GM19324 (cell line): ENCODE measurements around the gene RPP40.

ENCODE experiments used
- ATAC-seq: cut with Tn5 transposase; IDR thresholded peaks from one replicate; pipeline ENCODE4 v1.9.1; 2021; ENCODE audit warnings: mild to moderate bottlenecking, moderate library complexity; ENCODE audit not compliant: unreplicated experiment, low FRiP score

The RPP40 gene

DNA sequence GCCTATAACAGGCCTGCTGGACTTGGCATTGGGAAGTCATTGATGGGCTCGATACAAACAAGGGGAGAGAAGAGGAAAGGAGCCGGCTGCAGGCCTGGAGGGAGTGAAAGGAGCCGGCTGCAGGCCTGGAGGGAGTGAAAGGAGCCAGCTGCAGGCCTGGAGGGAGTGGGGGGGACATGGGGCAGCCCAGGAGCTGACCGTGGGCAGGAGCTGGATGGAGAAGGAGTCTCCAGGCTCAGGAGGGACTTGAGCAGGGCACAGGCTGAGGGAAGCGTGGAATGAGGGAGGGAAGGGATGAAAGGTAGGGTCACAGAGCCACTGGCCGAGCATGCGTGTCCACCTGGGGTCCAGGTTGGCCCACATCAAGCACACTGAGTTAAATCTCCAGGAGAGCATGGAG, 32.0 kb downstream of the RPP40 start:
- no peak for ATAC-seq

DNA sequence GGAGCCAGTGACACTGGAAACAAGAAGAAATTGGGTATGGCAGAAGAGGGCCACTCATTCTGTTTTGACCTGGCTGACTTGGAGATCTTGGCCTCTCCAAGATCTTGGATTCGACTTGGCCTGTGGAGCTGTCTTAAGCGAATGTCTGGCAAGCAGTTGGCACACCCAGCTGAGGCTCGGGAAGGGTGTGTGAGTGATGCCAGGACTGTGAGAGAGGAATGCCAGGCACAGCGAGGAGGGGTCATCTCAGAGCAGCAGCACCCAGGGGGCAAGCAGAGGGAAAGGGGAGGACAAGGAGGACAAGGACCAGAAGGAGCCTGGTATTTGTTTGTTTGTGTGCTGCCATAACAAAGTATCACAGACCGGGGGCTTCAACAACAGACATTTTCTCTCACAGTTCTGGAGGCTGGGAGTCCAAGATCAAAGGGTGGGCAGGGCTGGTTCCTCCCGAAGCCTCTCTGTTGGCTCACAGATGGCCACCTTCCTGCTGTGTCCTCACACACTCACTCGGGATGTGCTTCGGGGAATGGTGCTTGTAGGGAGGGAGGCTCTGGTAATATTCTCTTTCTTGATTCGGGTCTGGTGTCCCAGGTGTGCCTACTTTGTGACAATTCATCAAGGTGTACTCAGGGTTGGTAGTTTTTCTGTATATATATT, 33.0 kb downstream of the RPP40 start:
- ATAC-seq = no peak

DNA sequence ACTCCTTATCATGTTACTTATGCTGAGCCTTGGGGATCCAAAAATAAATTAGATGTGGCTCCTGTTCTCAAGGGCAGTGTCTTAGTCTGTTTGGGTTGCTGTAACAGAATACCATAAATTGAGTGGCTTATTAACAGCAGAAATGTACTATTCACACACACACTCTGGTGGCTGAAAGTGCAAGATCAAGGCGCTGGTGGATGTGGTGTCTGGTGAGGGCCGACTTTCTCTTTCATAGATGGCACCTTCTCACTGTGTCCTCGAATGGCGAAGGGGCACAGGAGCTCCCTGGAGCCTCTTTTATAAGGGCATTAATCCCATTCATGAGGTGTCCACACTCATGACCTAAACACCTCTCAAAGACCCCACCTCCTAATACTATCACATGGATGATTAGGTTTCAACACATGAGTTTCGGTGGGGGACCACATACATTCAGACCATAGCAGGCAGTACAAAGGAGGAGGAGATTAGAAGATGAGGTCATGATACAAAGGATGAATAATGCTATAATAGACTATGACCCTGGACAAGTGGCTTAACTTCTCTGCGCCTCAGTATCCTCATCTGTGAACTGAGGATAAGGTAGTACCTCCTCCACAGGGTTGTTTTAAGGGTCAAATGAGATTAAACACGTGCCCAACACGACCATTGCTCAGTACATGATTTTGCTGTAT, 34.1 kb downstream of the RPP40 start:
- no peak for ATAC-seq

DNA sequence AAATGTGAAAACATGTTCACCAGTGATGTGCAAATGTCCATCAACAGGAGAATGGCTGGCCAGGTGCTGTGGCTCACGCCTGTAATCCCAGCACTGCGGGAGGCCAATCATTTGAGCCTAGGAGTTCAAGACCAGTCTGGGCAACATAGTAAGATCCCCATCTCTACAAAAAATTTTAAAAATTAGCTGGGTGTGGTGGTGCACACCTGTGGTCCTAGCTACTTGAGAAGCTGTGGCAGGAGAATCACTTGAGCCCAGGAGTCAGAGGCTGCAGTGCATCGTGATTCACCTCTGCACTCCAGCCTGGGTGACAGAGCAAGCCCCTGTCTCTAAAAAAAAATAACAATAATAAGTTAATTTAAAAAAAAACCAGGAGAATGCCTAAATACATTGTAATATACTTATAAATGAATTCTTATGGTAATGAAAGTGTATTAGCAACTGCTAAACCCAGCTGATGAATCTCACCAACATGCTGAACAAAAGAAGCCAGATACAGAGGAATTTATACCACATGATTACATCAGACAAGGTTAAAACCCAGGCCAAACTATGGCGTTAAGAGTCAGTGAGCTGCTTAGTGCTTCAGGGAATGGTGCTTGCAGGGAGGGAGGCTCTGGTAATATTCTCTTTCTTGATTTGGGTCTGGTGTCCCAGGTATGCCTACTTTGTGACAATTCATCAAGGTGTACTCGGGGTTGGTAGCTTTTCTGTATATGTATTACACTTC, 36.4 kb downstream of the RPP40 start:
- ATAC-seq = no peak

DNA sequence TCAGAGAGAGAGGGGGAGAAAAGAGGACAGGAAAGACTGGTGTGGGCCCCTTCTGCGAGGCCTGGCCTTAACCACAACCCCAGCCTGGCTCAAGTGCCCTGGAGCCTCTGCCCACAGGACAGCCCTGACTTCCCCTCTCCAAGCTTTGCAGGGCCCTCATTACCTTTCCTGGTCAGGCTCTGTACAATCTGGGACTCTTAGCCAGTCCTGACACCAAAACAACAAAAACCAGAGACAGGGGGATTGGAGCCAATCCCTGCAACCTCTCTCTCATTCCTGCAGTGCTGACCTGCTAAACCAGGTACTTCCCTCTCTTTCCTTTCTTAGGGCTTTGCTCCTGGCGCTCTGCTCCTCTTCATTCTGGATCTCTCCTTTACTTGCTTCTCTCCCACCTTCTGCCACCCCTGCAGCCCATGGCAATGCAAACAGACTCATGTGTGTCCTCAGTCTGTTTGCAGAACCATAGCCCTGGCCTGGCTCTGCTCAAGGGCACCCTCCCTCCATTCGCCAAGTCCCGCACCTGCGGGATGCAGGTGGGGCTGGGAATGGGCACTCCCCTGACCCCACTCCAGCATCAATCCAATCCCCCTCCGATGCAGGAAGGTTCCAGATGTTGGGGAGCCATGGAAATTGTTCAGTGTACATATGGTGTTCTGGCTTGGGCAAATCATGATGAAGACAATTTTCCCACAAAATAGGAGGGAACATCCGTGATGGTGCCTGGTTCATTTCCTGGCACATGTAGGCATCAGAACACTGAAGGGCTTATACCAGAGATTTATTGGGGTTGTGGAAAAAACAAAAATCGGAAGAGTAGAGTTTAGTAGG, 38.1 kb downstream of the RPP40 start:
- ATAC-seq = no peak

DNA sequence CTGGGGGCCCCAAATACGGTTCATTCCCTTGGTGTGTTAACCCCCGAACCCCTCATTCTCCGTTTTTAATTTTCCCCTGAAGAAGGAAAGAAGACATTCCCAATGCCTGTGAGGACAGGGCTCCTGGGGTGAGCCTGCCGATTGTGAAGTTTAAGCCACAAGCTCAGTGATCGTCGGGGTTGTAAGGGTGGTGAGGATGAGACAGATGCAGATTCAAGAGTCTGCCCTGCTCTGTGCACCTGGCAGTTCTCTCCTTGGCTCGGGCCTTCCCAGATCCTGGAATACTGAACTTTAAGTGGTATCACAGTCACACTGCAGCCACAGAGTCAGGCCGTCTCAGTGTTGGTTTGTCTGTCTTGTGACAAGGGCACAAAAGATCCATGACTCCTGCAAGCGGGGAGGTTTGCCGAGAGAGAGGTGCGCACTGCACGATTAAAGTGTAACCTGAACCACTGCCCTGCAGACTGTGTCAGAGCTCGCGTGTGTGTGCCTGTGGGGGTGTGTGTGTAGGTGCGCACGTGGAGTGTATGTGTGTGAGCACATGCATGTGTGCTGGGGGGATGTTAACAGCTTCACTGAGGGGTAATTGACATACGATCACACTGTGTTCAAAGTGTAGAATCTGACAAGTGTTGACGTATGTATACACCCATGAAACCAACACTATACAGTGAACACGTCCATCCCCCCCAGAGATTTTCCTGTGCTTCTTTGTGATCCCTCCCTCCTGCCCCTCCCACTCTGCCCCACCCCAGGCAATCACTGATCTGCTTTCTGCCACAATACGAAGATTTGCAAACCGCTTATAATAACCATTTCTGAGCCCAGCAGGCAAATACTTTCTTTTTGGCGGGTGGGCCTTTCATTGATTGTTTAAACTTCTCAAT, 38.9 kb downstream of the RPP40 start:
- no peak for ATAC-seq

DNA sequence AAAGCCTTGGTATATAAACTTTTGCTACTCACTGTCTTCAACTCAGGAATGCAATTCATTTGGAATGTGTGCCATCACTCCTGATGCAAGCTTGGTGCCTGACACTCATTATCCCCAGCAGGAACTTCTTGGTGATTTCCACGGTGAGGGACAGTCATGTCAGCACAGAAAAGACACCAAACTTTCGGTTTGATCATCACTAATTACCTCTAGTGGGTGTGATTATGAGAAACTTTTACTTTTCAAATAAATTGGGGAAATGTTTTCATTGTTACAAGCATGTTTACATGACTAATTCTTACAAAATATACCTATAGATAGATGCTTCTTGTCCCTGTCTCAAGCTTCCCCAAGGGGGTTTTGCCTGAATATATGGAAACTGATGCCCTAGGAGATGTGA, 40.9 kb downstream of the RPP40 start:
- no peak for ATAC-seq

DNA sequence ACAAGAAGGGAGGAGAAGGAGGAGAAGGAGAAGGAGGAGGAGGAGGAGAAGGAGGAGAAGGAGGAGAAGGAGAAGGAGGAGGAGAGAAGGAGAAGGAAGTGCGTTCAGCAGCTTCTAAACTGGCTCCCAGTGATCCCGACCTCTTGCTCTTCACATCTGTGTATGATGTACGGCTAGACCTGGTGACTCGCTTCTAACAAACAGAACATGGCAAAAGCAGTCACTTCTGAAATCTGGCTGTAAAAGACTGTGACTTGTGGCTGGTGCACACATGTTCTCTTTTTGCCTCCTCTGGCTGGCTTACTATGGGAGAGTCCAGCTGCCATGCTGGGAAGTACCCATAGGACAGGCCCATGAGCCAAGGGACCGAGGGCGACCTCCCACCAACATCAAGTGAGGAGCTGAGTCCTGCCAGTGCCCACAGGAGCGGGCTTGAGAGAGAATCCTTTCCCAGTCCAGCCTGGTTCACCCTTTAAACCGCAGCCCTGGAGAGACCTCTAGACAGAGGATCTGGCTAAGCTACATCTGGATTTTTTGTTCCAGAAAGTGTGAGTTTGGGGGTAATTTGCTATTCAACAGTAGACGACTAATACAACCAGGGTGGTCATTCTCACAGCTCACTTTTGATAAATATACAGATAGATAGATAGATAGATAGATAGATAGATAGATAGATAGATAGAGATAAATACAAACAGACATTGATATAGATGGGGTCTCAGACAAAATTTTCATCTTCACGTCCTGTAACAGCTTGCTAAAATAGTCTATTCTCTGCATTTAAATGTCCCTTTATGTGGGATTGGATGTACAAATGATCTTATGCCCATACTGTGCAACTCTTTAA, 42.3 kb downstream of the RPP40 start:
- no peak for ATAC-seq

GRCh38 chr6:4958624-4959023, 45.2 kb downstream of the RPP40 start:
- ATAC-seq = no peak

GRCh38 chr6:4957521-4958231, 46.2 kb downstream of the RPP40 start:
- no peak for ATAC-seq

GRCh38 chr6:4956625-4957024, 47.2 kb downstream of the RPP40 start:
- no peak for ATAC-seq

GRCh38 chr6:4953440-4953839, 50.4 kb downstream of the RPP40 start:
- ATAC-seq = no peak

DNA sequence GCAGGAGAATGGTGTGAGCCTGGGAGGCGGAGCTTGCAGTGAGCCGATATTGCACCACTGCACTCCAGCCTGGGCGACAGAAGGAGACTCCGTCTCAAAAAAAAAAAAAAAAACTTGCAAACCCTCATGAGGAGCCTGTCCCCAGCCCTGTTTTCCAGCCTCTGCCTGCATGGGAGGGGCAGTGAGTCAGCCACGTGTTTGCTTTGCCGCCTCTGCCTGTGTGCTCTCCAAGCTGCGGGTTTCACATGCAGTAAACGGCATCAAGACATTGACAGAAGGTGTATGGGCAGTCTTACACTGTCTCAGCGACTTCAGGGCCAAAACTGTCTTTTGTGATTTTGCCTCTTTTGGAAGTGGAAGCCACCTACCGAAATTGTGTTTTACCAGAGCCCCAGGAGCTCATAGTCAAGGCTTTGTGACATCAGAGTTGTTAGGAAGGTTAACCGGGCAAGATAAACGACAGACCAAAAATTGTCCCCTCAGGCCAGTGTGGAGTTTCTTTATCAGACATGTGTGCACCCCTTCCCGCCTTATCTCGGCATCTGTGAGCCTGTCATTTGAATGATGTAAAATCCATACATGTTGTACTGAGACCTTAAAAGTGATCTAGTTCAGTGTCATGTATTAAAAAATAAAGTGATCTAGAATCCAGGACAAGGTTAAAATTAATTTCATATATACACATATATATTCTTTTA, 52.9 kb downstream of the RPP40 start:
- no peak for ATAC-seq

DNA sequence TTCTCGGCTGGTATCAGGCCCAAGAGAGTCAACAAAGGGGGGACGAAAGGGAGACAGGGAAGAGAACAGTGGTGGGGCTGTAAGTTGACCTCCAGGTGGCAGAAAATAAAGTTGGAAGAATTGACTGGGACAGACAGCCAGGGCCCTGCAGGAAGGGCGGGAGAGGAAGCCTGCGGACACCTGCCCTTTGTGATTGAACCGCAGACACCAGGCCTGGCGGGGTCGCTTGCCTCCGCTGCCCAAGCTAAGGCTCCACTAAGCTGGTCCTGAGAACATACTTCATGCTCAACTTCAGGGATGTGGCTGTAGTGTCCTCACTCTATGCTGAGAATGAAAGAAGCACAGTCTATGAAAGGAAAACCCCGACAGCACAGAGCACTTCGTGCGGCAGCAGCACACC, 53.8 kb downstream of the RPP40 start:
- ATAC-seq = no peak

- ATAC-seq = no peak
Observed at GRCh38 chr6:4948781-4949450, 54.9 kb downstream of the RPP40 start.

DNA sequence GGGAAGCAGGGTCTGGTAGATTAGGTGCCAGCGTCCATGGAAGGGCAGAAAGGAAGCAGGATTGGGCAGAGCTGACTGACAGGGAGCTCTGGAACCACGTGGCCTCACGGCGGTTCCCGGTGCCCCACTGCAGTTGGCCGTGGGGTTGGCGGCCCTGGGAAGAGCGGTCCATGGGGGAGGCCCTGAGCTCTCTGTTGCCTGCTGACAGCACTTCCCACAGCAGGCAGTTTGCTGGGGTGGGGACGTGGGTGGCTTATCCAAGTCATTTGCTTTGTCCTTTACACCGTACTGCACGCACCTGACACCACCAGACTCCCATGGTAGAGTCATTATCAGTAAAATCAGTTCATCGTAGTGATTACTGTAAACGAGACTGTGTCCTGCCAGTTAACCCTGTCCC, 56.1 kb downstream of the RPP40 start:
- no peak for ATAC-seq

DNA sequence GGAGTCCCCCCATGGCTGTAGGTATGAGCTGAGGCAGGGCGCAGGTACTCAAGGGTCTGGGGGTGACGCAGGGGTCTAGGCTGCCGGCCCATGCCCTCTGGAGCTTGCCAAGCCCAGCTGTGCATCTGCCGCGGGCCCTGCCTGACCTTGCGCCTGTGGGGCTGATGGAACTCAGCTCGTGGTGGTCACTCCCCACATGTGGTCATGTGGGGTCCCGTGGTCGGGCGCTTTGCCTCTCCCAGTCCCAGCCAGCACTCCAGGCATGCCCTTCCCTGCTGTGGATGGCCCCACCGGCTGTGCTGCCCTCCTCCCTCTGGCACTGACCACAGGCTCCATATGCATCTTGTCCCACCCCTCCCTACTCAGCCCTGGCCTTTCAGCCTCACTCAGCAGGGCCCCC, 57.3 kb downstream of the RPP40 start:
- no peak for ATAC-seq
